VCaP (cell line): ENCODE results near the gene D2HGDH.
A peak's percentile ranks its signal among the peaks of the same experiment; 100 is the strongest.
"Not testable (repeated sequence)": the region's sequence is repeated elsewhere in the genome, so short reads cannot be mapped to it uniquely, and the experiment has no call there.

Experiments
- H3K27ac ChIP-seq: fragments of 450-650 bp; 2 replicates; pipeline ENCODE4 v1.5.1; 2017
- TF ChIP-seq, protein P1 (sequence below): fragments of 450-650 bp; conservative IDR thresholded peaks from 2 replicates; pipeline ENCODE4 v1.5.1; 2017; ENCODE audit warnings: mild to moderate bottlenecking, moderate library complexity

D2HGDH gene

DNA sequence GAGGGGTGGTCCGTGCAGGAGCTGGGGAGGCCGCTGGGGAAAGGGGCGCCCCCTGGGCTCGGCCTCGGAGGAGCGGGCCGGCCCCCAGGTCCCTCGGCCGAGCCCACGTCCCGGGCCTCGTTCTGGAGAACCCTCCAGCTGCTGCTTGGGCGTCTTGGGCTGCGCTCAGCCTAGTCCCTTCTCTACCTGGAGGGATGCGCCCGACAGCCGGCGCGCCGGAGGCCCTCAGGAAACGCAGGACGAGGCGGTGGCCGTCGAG is 293 bp upstream of the D2HGDH start:
- TF ChIP-seq, protein P1, sequence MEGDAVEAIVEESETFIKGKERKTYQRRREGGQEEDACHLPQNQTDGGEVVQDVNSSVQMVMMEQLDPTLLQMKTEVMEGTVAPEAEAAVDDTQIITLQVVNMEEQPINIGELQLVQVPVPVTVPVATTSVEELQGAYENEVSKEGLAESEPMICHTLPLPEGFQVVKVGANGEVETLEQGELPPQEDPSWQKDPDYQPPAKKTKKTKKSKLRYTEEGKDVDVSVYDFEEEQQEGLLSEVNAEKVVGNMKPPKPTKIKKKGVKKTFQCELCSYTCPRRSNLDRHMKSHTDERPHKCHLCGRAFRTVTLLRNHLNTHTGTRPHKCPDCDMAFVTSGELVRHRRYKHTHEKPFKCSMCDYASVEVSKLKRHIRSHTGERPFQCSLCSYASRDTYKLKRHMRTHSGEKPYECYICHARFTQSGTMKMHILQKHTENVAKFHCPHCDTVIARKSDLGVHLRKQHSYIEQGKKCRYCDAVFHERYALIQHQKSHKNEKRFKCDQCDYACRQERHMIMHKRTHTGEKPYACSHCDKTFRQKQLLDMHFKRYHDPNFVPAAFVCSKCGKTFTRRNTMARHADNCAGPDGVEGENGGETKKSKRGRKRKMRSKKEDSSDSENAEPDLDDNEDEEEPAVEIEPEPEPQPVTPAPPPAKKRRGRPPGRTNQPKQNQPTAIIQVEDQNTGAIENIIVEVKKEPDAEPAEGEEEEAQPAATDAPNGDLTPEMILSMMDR, result no peak
- peak overlapping the region; percentile 96 for H3K27ac ChIP-seq

DNA sequence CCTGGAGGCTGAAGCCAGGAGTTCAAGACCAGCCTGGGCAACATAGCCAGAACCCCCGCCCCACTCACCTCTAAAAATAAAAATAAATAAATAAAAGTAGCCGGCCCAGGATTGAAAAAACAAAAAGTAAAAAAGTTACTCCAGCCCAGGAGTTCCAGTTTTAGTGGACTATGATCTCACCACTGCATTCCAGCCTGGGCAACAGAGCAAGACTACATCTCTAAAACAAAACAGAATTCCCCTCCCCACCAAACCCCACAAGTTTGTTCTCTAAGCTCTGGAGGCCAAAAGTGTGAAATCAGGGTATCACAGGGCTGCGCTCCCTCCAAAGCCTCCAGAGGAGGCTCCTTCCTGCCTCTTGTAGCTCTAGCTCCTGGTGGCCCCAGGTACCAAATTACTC is 1.7 kb downstream of the D2HGDH start:
- H3K27ac ChIP-seq, result peak overlapping the region; percentile 96
- TF ChIP-seq, protein P1, result no peak

DNA sequence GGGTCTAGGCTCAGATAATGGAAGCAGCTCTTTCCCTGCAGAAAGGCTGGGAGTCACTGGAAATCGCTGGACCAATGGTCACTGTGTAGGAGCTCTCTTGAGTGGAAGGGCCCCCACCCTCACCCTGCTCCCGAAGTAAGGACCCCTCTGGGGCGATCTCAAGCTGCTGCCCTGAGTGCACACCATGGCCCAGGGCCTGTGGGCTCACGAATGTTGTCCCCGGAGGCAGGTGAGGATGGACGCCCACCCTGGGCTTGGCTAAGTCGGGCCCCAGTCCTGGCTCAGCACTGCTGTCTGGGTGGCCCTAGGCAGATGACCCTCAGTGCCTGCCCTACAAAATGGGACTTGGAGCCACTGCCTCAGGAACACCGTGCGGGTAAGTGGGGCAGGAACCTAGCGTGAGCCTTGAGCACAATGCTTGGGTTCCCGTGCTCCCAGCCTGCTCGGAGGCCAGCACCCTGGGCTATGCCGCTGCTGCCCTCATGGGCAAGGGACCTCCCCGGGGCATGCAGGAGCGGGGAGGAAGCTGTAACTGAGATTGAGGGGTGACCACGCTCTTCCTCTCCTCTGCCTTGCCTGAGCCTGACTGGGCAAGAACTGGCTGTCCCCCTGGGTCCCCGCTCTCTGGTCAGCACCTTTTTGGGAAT is 3.7 kb downstream of the D2HGDH start:
- H3K27ac ChIP-seq, result no peak overlapping the region
- TF ChIP-seq, protein P1, result no peak

DNA sequence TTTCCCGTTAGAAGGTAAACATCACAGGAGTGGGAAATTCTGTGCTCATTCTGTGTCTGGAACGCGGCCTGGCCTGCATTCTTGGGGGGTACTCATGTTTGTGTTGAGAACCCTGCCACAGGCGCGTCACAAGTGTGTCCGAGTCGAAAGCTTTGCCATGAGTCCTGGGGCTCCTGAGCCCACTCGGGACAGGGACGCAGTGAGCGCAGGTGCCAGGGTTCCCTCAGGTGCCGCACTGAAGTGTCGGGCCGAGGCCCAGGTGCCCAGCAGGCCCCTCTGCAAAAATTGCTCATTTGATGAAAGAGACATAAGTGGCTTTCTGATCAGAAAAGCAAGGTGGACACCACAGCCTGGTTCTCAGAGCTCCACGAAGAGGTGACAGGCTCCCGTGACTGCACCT is 4.7 kb downstream of the D2HGDH start:
- TF ChIP-seq, protein P1, result no peak
- H3K27ac ChIP-seq, result no peak overlapping the region

DNA sequence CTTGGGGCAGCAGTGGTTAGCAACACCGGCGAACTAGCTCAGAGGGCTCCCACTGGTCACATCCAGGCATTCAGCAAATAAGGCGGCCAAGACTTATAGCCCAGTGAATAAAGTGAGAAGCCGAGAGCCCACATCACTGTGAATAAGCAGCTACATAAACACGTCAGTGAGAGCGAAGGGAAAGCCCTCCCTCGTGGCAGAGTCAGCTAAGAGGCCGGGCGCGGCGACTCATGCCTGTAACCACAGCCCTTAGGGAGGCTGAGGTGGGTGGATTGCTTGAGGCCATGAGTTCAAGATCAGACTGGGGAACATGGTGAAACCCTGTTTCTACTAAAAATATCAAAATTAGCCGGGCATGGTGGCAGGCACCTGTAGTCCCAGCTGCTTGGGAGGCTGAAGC is 5.2 kb downstream of the D2HGDH start:
- H3K27ac ChIP-seq, result no peak overlapping the region
- TF ChIP-seq, protein P1, result no peak

DNA sequence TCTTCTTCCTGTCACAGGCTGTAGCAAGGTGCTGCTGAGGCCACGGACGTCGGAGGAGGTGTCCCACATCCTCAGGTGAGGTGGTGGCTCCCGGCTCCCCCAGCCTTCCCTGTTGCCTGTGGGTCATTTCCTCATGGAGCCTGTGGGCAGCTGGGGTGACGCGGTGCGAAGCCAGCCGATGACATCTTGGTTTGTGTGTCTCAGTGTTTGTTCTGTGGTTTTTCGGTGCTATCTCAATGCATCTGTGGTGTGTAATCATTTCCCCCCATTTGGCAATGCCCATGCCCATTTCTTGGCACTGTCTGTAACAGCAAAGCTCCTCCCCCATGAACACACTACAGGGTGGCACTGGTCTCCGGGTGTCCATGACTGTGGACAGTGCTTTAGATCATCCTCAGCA is 6.6 kb downstream of the D2HGDH start:
- TF ChIP-seq, protein P1, result no peak
- no peak overlapping the region for H3K27ac ChIP-seq

DNA sequence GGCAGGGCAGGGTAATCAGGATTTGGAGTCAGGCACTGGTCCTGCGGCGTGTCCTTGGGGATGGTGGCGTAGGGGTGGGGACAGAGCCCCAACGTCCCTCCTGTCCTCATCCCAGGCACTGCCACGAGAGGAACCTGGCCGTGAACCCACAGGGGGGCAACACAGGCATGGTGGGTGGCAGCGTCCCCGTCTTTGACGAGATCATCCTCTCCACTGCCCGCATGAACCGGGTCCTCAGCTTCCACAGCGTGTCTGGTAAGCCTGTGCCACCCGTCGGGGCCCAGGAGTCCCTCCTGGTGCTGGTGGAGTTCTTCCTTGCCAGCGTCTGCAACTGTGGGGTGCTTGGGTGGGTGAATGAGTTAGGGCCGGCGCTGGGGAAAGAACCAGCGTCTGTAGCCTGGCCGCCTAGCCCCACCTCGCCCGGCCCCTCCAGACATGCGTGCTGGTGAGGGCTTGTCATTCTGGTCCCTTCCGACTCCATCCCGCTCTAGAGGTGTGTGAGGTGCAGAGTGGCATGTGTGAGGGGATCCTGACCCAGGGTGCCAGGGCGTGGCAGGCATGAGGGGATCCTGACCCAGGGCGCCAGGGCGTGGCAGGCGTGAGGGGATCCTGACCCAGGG is 8.0 kb downstream of the D2HGDH start:
- TF ChIP-seq, protein P1, result no peak
- H3K27ac ChIP-seq, result no peak overlapping the region

DNA sequence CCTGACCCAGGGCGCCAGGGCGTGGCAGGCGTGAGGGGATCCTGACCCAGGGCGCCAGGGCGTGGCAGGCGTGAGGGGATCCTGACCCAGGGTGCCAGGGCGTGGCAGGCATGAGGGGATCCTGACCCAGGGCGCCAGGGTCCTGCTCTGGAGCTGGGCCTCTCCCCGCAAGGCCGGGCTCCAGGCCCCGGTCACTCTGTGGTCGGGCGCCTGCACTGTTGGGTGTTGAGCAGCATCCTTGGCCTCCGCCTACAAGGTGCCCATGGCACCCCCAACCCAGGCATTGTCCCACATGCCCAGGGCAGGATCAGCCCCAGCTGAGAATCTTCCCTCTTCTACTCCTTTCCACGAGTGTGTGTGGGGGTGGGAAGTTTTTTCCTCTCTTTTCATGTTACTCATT is 8.6 kb downstream of the D2HGDH start:
- H3K27ac ChIP-seq, result not testable (repeated sequence)
